HG03469 (cell line): Measurements from ENCODE around the gene ENTHD1.

Experiments used
- ATAC-seq: cut with Tn5 transposase; IDR thresholded peaks from one replicate; pipeline ENCODE4 v1.9.1; 2021; ENCODE audit warnings: mild to moderate bottlenecking, moderate library complexity, moderate number of reproducible peaks; ENCODE audit not compliant: unreplicated experiment

Gene ENTHD1

GRCh38 chr22:39893526-39893925 lies at the start of gene ENTHD1:
TSS of gene ENTHD1 (minus strand) at chr22:39893760. CDS start at chr22:39887748, 6,012 bp downstream.
- ATAC-seq, result no peak

- ATAC-seq, result no peak
Observed at GRCh38 chr22:39943337-39943736, 49.8 kb upstream of the ENTHD1 start.

GRCh38 chr22:39942439-39943230 lies 49.1 kb upstream of the ENTHD1 start:
- ATAC-seq, result no peak

DNA sequence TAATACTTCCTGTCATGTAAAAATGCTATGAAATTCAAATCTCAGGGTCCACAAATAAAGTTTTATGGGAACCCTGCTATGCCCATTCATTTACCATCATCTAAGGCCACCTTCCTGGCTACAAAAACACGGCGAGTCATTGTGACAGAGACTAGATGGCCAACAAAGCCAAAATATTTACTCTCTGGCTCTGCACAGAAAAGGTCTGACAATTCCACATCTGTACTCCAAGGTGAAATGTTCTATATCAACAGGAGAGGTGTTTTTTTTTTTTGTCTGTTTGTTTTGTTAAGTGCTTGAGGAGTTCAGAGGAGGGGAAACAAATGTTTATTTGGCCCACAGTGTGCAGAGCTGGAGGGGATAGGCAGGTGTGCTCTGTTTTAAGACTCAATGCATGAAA lies 48.0 kb upstream of the ENTHD1 start:
- ATAC-seq, result no peak

- no peak for ATAC-seq
Observed at GRCh38 chr22:39940757-39941305, 47.3 kb upstream of the ENTHD1 start.

DNA sequence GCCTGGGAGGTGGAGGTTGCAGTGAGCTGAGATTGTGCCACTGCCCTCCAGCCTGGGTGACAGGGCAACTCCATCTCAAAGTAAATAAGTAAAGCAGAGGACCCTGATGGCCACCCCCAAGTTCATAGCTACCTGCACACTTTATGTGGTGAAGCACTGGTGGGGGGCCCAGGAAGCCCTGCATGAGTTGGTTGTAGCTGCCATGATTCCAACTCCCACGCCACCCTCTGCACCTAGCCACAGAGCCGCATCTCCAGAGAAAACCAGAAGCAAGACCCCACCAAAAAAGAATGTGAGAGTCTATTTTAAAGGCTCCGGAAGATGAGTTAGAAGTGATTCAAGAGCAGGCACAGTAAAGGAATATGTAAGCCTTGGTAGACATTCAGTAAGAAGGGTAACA lies 46.3 kb upstream of the ENTHD1 start:
- ATAC-seq, result no peak

DNA sequence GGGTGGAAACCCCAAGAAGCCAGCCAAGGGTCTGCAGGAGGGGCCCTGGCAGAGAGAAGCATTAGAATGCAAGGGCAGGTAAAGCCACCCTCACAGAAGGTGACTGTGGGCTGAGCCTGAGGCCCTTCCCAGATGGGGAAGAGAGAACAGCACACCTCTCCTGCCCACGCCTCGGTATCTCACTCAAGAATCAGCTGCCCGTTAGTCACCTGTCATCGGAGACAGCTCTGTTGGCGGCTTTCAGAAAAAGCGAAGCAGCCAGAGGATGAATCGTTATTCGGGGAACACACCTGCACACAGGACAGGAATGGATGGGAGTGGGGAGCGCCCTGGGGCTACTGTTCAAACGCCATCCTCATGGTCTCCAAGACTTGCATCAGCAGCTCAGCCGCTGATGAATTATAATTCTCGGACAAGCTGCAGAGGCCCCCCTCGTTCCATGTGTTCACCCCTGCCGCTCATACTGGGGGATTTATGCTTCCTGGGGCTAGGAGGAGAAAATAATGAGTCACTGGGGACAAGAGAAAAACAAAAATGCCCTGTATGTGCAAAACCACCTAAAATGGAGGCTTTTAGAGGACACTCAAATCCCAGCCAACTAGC lies 45.0 kb upstream of the ENTHD1 start:
- ATAC-seq, result no peak

DNA sequence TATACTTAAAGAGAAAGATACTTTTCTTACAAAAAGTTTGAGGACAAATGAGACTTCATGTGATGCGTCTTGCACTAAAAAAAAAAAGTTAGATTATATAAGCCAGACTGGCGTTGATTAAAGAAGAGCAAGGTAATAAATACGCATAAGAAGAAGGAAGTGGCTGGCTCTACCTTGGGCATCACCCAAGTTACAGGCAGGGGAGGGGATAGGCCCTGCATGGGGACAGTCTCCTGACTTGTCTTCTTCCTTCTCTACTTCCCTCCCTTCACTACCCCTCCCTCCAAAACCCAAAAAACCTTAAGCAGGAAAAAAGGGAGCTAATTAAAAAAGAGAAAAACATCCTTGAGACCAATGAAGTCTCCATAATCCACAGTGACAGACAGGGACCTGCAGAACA lies 44.3 kb upstream of the ENTHD1 start:
- no peak for ATAC-seq

DNA sequence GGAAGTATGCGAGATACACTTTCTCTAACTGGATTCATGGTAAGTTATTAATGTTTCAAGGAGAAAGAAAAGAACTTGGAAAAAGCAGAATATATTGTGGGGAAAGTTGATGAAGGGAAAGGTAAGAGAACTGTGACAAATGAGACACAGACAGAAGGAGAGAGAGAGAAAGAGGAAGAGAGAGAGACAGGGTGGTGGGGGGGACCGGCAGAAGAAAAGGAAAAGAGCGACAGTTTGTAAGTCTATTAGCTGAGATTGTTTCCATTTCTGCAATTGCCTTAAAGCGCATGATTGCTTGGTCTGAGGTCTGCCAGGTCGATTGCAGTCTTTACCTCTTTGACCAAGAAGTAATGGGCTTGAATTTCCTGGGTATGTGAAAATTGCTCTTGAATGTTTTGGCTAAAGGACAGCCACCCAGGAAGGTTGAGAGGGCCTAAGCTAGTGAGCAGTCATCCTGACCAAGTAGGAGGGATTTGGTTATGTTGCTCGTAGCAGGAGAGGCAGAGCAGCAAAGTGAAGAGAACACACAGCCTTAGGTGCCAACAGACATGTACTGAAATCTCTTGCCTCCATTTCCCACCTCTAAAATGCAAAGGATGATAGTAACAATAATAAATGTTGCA lies 43.1 kb upstream of the ENTHD1 start:
- no peak for ATAC-seq

GRCh38 chr22:39935612-39936011 lies 42.1 kb upstream of the ENTHD1 start:
- ATAC-seq, result no peak

- ATAC-seq, result no peak
Observed at GRCh38 chr22:39935116-39935515, 41.6 kb upstream of the ENTHD1 start.

- ATAC-seq, result no peak
Observed at GRCh38 chr22:39933741-39934140, 40.2 kb upstream of the ENTHD1 start.

GRCh38 chr22:39932918-39933649 lies 39.5 kb upstream of the ENTHD1 start:
- ATAC-seq, result no peak

DNA sequence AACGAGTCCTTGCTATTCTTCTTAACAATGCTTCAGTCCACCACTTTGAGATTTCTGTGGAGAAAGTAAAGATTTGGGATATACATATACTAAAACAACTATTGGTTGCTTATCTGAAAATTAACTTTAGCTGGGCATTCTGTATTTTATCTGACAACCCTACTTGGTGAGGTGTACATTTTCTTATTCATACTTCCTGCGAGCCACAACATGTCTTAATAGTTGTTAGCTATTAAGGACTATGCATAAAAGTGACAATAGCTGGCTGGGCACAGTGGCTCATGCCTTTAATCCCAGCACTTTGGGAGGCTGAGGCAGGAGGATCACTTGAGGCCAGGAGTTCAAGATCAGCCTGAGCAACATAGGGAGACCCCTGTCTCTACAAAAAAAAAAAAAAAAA lies 38.6 kb upstream of the ENTHD1 start:
- no peak for ATAC-seq

DNA sequence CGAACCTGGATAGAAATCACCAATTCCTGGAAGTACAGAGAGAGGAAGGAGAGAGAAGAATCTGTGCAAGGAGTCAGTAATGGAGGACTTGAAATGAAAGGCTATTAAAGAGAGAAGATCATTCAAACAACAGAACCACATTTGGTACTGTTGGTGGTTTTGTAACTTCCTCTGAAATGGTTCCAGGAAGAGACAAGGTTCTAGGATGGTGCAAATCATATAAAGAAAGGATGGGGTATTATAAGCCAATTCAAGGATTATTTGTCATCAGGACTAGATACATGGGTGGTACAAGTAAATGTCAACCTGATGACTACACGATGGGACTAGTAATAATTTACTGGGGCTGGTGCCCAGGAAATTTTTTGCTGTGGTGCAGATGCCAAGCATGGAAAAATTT lies 37.7 kb upstream of the ENTHD1 start:
- no peak for ATAC-seq

DNA sequence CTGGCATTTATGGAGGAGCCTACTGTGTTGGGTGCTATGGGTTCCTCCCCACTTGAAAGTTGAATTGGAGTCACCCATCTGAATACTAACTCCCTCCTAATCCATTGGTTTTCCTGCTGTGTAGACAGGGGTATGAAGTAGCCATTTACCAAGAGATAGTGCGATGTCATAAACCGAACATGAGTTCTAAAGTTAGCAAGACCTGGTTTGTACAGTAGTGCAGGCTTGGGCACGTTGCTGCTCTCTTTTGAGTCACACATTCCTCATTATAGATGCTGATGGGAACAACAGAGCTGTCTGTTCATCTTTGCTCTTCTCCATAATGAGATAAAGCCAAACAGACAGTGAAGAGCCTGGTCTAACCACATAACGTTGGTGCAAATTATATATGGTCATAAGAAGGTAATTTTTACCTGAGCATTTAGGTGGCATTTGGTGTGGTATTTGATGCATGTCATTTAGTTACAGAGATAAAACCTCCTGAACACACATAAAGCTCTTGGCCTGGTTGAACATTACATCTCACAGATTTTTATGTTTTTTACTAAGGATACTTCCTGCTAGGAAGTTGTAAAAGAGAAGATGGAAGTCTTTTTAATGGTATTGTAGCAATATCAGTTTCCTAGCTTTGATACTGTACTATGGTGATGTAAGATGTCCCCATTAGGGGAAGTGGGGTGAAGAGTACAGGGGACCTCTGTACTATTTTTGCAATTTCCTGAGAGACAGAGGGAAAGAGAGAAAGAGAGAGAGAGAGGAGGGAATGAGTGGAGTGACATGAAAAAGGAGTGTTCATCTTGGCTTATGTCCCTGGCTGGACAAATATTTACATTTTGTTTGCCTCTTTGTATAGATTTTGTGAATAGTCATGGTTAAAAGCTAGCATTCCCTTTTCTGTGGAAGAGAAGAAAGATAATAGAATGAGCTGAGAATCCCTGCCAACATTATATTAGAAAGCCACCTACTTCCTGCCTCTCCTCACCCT lies 35.3 kb upstream of the ENTHD1 start:
- no peak for ATAC-seq

DNA sequence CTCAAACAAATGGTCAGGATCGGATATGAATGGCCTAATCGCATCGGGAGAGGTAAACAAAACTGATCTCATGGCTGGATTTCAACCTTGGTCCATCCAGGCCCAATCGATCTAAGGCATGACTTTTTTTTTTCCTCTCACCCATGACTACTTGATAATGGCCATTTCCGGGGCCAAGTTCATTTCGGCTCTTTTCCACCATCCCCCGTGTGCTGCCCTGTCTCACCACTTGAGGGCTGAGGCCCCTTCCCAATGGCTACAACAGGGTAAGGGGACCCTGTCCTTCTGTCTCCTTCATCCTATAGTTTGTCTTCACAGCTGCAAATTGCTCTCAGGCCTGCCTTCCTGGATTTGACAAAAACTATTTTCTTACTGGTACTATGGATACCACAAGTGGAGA lies 34.0 kb upstream of the ENTHD1 start:
- no peak for ATAC-seq

GRCh38 chr22:39926753-39927152 lies 33.2 kb upstream of the ENTHD1 start:
- no peak for ATAC-seq

GRCh38 chr22:39925909-39926679 lies 32.5 kb upstream of the ENTHD1 start:
- no peak for ATAC-seq
